ENCODE measurements around the gene YBEY.

The YBEY gene

DNA sequence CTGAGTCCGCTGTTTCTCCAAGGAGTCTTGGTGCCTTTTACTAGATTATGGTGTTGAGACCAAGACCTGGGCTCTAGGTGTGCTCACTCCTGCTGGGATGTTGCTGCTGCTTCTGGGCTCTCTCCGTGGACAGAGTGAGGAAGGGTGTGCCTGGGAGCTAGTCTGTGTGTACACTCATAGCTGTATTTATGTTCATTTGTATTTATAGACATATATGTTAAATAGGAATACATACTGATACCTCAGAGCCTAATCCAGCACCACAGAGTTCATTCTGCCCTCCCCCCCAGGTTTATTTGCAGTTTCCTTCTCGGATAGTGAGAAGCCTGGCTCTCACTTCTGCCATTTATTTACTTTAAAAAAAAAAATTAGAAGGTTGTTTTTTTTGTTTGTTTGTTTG lies 50.5 kb downstream of the YBEY start:
- TF ChIP-seq, protein P1, sequence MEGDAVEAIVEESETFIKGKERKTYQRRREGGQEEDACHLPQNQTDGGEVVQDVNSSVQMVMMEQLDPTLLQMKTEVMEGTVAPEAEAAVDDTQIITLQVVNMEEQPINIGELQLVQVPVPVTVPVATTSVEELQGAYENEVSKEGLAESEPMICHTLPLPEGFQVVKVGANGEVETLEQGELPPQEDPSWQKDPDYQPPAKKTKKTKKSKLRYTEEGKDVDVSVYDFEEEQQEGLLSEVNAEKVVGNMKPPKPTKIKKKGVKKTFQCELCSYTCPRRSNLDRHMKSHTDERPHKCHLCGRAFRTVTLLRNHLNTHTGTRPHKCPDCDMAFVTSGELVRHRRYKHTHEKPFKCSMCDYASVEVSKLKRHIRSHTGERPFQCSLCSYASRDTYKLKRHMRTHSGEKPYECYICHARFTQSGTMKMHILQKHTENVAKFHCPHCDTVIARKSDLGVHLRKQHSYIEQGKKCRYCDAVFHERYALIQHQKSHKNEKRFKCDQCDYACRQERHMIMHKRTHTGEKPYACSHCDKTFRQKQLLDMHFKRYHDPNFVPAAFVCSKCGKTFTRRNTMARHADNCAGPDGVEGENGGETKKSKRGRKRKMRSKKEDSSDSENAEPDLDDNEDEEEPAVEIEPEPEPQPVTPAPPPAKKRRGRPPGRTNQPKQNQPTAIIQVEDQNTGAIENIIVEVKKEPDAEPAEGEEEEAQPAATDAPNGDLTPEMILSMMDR (conservative IDR thresholded peaks at IDR 0.05; ENCODE audit: low read length), result no peak
- no peak for TF ChIP-seq EZH2phosphoT487 (IDR thresholded peaks at IDR 0.05; ENCODE audit: borderline replicate concordance)
- Histone ChIP-seq H3K9me2 (replicated peaks; ENCODE audit: low read depth, low read length) (no peaks in the 10 kb centered on the region), H3K9me3 (ENCODE audit: insufficient read depth, low read depth, low read length) (no peaks in the 10 kb centered on the region), H3K4me3 (ENCODE audit: low read length, poor library complexity, severe bottlenecking) (no peak overlapping the region), H3K9ac (ENCODE audit: low read depth, low read length, poor library complexity, severe bottlenecking) (no peak overlapping the region), H3K79me2 (ENCODE audit: insufficient read depth, low read length) (peaks cover 46% of the 10 kb centered on the region; the same call in 1 of the 2 replicates), H3K4me1 (ENCODE audit: insufficient read depth, low read length, poor library complexity, severe bottlenecking) (no peaks in the 10 kb centered on the region), H4K20me1 (ENCODE audit: insufficient read depth, low read length, poor library complexity, severe bottlenecking) (peaks cover 9% of the 10 kb centered on the region), H3F3A (ENCODE audit: low read depth) (no peaks in the 10 kb centered on the region), H3K4me2 (ENCODE audit: low read depth, low read length, poor library complexity, severe bottlenecking) (no peak overlapping the region), H2AFZ (ENCODE audit: low read length) (no peak overlapping the region), H3K36me3 (ENCODE audit: insufficient read depth, low read length) (peaks cover 68% of the 10 kb centered on the region), H3K27me3 (ENCODE audit: insufficient read depth, low read length, poor library complexity, severe bottlenecking) (no peaks in the 10 kb centered on the region)

DNA sequence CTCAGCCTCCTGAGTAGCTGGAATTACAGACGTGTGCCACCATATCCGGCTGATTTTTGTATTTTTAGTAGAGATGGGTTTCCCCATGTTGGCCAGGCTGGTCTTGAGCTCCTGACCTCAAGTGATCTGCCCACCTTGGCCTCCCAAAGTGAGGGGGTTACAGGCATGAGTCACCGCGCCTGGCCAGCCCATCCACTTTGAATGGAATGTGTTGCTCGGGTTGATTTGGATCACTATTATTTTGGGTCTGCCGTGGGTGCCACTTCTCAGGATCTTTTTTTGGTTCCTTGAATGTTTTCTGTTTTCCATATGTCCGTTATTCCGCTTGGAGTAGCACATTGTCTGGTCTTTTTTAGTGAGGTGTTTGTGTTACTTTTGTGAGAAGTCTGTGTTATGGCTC lies 54.9 kb downstream of the YBEY start:
- H3K4me2 ChIP-seq (ENCODE audit: low read depth, low read length, poor library complexity, severe bottlenecking), result no peak overlapping the region
- no peak overlapping the region for H3K9ac ChIP-seq (ENCODE audit: low read depth, low read length, poor library complexity, severe bottlenecking)
- H3K4me1 ChIP-seq (ENCODE audit: insufficient read depth, low read length, poor library complexity, severe bottlenecking), result no peaks in the 10 kb centered on the region
- H3K27me3 ChIP-seq (ENCODE audit: insufficient read depth, low read length, poor library complexity, severe bottlenecking), result no peaks in the 10 kb centered on the region
- H3K9me3 ChIP-seq (ENCODE audit: insufficient read depth, low read depth, low read length), result no peaks in the 10 kb centered on the region
- no peaks in the 10 kb centered on the region for H3K9me2 ChIP-seq (replicated peaks; ENCODE audit: low read depth, low read length)
- H3K36me3 ChIP-seq (ENCODE audit: insufficient read depth, low read length), result peaks cover 55% of the 10 kb centered on the region
- no peak overlapping the region for H3K4me3 ChIP-seq (ENCODE audit: low read length, poor library complexity, severe bottlenecking)
- H2AFZ ChIP-seq (ENCODE audit: low read length), result no peak overlapping the region
- H3K79me2 ChIP-seq (ENCODE audit: insufficient read depth, low read length), result peaks cover 61% of the 10 kb centered on the region
- TF ChIP-seq, protein P1 (conservative IDR thresholded peaks at IDR 0.05; ENCODE audit: low read length), result no peak
- no peak for TF ChIP-seq EZH2phosphoT487 (IDR thresholded peaks at IDR 0.05; ENCODE audit: borderline replicate concordance)
- peaks cover 4% of the 10 kb centered on the region for H4K20me1 ChIP-seq (ENCODE audit: insufficient read depth, low read length, poor library complexity, severe bottlenecking)
- H3F3A ChIP-seq (ENCODE audit: low read depth), result no peaks in the 10 kb centered on the region

DNA sequence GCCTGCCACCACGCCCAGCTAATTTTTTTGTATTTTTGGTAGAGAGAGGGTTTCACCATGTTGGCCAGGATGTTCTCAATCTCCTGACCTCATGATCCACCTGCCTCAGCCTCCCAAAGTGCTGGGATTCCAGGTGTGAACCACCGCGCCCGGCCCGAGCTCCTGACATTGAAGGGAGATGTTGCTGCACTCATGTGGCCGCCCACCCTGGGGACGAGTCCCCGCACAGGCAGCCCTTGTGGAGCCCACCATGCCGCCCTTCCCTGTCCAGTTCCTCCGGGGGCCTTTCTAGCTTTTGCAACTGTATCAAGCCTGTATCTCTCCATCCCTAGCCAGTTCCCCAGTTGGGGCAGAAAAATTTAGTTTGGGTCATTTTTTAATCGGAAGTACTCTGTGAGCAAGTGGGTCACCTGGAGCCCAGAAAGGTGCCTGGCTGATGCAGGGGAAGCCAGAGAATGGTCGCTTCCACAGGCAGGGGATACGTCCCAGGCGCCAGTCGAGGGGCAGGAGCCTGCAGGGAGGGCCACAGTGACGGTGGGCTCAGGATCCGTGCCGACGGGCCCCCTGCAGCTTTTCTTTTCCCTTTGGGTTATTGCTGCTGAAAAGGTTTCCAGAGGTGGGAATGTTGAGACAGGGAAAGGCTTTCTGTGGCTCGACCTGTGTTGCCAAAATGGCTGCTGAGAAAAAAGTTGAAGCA lies 58.2 kb downstream of the YBEY start:
- peaks cover 55% of the 10 kb centered on the region for H3K79me2 ChIP-seq (ENCODE audit: insufficient read depth, low read length)
- H3K36me3 ChIP-seq (ENCODE audit: insufficient read depth, low read length), result peaks cover 59% of the 10 kb centered on the region
- no peaks in the 10 kb centered on the region for H3K9me2 ChIP-seq (replicated peaks; ENCODE audit: low read depth, low read length)
- H3K9me3 ChIP-seq (ENCODE audit: insufficient read depth, low read depth, low read length), result no peaks in the 10 kb centered on the region
- no peak overlapping the region for H3K4me2 ChIP-seq (ENCODE audit: low read depth, low read length, poor library complexity, severe bottlenecking)
- no peak overlapping the region for H2AFZ ChIP-seq (ENCODE audit: low read length)
- no peak overlapping the region for H3K4me3 ChIP-seq (ENCODE audit: low read length, poor library complexity, severe bottlenecking)
- H4K20me1 ChIP-seq (ENCODE audit: insufficient read depth, low read length, poor library complexity, severe bottlenecking), result peaks cover 4% of the 10 kb centered on the region
- no peaks in the 10 kb centered on the region for H3K4me1 ChIP-seq (ENCODE audit: insufficient read depth, low read length, poor library complexity, severe bottlenecking)
- no peaks in the 10 kb centered on the region for H3F3A ChIP-seq (ENCODE audit: low read depth)
- TF ChIP-seq EZH2phosphoT487 (IDR thresholded peaks at IDR 0.05; ENCODE audit: borderline replicate concordance), result no peak
- TF ChIP-seq, protein P1 (conservative IDR thresholded peaks at IDR 0.05; ENCODE audit: low read length), result no peak
- H3K27me3 ChIP-seq (ENCODE audit: insufficient read depth, low read length, poor library complexity, severe bottlenecking), result no peaks in the 10 kb centered on the region
- H3K9ac ChIP-seq (ENCODE audit: low read depth, low read length, poor library complexity, severe bottlenecking), result no peak overlapping the region
